H1 (cell line): ENCODE results near the gene SPIRE2.

ENCODE experiments used
- EZH2 ChIP-seq: fragments of 200-600 bp; sonication (generic); IDR thresholded peaks from 2 replicates; pipeline ENCODE4 v1.7.1; 2012; ENCODE audit warnings: low read depth, mild to moderate bottlenecking, moderate library complexity, low read length, inconsistent platforms; ENCODE audit not compliant: severe bottlenecking
- GTF2F1 ChIP-seq: IDR thresholded peaks from 2 replicates; pipeline ENCODE4 v1.6.1; 2012; ENCODE audit warnings: low read depth, low read length, improper control_type of control experiment, borderline replicate concordance
- HDAC2 ChIP-seq, 2 experiments: fragments of 300-600 bp in 1 of 2; sonication (generic) in 1 of 2; IDR thresholded peaks; 2 replicates each; pipeline ENCODE4 v1.6.1; 2011 to 2012; ENCODE audit warnings: low read depth in 2 of 2, low read length in 2 of 2, mild to moderate bottlenecking in 2 of 2, moderate library complexity in 2 of 2, borderline replicate concordance in 1 of 2, inconsistent platforms in 1 of 2
- SRF ChIP-seq: IDR thresholded peaks from 2 replicates; pipeline ENCODE4 v1.6.1; 2011; ENCODE audit warnings: mild to moderate bottlenecking, low read depth, low read length, moderate library complexity
- SUZ12 ChIP-seq: fragments of 200-600 bp; sonication (generic); IDR thresholded peaks from 2 replicates; pipeline ENCODE4 v1.6.1; 2012; ENCODE audit warnings: mild to moderate bottlenecking, inconsistent platforms, low read length, moderate library complexity, mixed read lengths
- TAF1 ChIP-seq: IDR thresholded peaks from 2 replicates; pipeline ENCODE4 v1.6.1; 2011; ENCODE audit warnings: mild to moderate bottlenecking, low read depth, low read length
- YY1 ChIP-seq: IDR thresholded peaks from 2 replicates; pipeline ENCODE4 v1.6.1; 2011; ENCODE audit warnings: low read depth, mild to moderate bottlenecking, low read length

DNA sequence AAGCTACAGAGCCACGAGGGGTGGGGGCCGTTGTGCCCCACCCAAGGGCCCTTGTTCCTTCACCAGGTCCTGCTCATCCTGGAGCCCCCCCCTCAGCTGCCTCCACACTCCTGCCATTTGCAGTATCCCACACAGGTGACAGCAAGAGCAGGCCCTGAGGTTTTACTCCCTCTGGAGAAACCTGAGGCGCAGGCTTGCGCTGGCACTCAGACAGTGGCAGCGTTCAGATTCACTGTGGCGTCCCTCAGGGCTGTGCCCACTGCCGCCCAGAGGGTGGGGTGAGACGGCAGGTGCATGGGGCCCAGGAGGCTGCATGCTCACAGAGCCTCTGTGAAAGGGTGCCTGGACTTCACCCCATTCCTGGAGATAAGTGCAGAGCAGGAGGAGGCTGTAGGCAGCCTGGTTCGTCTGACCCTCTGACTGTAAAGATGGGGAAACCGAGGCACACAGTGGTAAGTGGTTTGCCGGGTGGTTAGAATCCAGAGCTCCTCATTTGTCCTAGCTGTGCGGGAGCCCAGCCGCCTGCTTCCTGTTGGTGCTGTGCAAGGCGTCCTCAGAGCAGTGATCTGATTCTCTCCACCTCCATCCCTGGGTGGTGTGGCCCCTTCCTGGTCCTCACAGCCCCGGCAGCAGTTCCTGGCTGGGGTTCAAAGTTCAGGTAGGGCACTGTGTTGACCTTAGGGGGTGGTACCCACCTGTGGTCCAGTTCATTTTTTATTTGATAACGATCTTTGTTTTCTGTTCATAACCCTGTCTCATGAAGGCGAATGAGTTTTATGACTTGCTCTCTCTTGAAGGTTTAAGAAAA is 1.6 kb downstream of the SPIRE2 start:
- TF ChIP-seq YY1 = no peak
- TF ChIP-seq GTF2F1 = no peak
- no peak for TF ChIP-seq SRF
- no peak for TF ChIP-seq HDAC2 (IDR thresholded peaks at IDR 0.05; ENCODE audit: borderline replicate concordance in 1 of 2, low read depth in 2 of 2, low read length in 2 of 2)
- TF ChIP-seq EZH2 = no peak
- no peak for TF ChIP-seq TAF1
- no peak for TF ChIP-seq SUZ12
